Stimulated activated CD4-positive, alpha-beta T cell treated with anti-CD3 and anti-CD28 coated beads, Interleukin-2, amount 100 ng/mL, for 4 hours (primary cell): ENCODE measurements around the gene TMEM223.
"Not testable (repeated sequence)": the region's sequence is repeated elsewhere in the genome, so short reads cannot be mapped to it uniquely, and the experiment has no call there.

Source experiments
- DNase-seq: peaks from one replicate; pipeline ENCODE4 v3.0.0-alpha.2; 2020; ENCODE audit warnings: low read depth

Gene TMEM223

DNA sequence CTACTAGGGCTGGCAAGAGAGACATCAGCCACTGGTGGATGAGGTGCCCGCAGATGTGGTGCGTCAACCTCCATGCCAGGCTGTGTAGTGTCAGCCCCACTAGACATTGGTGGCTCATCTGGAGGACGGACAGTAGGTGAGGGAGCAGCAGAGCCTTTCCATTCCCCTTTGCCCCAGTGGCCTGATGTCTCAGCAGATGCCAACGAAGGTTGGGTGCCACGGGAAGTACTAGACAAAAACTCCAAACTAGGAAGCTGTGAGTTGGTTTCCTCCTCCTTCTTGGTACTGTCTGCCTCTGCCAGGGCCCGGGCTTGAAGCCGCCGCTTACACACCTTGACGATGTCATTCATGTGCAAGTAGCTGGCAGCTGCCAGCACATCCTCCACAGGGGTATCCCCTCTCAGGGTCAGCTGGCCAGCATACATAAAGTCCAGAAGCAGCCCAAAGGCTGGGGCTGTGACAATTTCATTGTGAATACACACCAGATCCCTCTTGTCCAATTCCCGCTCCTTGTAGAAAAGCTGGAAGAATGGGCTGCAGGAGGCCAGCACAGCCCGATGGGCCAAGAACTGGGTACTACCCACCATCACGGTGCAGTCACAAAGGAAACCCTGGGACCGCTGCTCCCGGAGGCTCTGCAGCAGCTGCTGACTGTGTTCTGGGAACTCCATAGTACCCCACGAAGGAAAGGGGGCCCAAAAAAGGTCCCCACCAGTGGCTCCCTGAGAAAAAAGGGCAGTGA, 38.6 kb downstream of the TMEM223 start:
- no peak for DNase-seq

DNA sequence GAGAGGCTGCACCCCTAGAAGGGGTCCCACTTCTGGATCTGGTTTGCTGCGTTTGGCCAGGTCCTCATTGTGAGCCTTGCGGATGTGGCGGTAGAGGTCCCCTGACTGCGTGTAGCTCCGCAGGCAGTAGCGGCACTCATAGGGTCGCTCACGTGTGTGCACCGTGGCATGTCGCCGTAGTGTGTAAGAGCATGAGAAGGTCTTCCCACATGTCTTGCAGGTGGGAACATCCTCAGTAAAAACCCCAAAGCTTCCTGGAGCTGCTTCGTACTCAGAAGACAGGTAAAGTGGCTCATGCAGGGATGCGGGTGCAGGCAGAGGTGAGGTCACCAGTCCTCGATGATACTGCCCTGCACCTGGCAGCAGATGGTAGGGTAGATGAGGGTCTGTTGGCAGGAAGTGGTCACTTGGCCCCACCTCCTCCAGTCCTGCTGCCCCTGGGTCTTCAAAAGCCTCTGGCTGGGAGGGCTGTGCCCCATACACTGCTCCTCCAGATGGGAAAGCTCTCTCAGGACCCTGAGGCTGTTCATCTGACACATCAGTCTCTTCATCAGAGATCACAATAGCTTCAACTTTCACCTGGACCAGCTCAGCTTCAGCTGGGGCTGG, 39.5 kb downstream of the TMEM223 start:
- no peak for DNase-seq

DNA sequence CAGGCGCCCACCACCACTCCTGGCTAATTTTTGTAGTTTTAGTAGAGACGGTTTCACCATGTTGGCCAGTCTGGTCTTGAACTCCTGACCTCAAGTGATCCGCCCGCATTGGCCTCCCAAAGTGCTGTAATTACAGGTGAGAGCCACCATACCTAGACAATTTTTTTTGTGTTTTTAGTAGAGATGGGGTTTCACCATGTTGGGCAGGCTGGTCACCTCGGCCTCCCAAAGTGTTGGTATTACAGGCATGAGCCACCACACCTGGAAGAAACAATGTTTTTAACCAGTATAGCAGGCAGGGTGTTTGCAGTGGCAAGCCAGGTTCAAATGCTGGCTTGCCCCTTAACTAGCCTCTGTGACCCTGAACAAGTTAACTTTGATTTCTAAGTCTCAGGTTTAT, 41.9 kb downstream of the TMEM223 start:
- DNase-seq, result not testable (repeated sequence)

DNA sequence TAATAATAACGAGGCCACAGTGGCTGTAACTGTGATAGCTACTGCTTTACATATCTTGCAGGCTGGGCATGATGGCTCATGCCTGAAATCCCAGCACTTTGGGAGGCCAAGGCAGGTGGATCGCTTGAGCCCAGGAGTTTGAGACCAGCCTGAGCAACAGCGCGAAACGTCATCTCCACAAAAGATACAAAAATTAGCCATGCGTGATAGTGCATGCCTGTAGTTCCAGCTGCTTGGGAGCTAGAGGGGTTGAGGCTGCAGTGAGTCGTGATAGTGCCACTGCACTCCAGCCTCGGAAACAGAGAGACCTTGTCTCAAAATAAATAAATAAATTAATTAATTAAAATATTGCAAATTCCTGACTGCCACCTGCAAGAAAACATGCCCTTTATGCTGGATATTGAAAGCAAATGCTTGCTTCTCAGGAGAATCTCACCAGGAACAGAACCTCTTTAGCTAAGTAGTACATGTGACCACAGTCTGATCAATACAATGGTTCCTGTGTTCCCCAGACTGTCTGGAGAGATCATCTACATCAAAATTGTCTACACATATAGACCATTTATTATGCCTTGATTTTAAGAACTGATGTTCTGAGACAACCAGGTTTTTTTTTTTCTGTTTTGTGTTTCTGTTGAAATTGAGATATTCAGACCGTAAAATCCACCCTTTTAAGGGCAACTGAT, 44.2 kb downstream of the TMEM223 start:
- DNase-seq, result no peak
